Measurements from ENCODE around the gene NOXA1. TPM values are rescaled to one million over a fixed set of nuclear protein-coding genes. Genes with fewer than 3 reads are reported as not detected.
A peak's percentile ranks its signal among the peaks of the same experiment; 100 is the strongest.

NOXA1 gene
- total and polyA plus RNA-seq, 2 of the 8 experiments (the other 6 are each of a cell fraction or from before 2014, with no cell fraction given), result 0.34 to 0.91 TPM

DNA sequence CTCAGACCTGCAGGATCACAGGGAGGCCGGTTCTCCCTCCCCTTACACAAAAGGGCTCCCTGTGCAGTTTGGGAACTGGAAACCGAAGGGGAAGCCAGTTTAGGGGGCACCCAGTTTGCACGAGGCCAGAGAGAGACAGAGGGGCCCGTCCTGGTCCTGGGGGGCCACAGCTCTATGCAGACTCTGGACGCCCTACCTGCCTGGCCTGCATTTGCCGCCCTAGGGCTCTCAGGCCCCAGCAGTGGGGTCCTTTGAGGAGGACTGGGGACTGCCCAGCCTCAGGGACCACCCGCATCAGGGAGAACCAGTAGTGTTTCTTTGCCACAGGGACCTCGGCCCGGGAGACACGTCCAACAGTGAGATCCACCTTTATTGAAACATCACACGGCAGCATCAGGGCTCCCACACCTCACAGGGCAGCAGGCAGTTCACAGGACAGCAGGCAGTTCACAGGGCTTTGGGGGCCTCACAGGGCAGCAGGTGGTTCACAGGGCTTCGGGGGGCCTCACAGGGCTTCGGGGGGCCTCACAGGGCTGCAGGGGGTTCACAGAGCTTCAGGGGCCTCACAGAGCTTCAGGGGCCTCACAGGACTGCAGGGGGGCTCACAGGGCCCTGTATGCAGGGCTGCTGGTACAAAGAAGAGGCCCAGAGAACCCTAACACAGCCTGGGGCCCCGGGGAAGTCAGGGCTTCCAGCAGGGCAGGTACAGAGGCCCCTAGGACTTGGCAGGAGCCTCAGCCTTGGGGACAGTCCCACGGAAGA, 36.6 kb downstream of the NOXA1 start:
- no peak overlapping the region for H3K4ac ChIP-seq (replicated peaks; ENCODE audit: insufficient read length, low read depth, low read length)
- peak overlapping the region; percentile 30; the same call in 1 of the 2 replicates for H4K8ac ChIP-seq (ENCODE audit: extremely low read depth, insufficient read depth, low read length)
- H2BK20ac ChIP-seq (ENCODE audit: low read length), result no peak overlapping the region
- no peak overlapping the region; the same call in 1 of the 2 replicates for H3K18ac ChIP-seq (ENCODE audit: extremely low read depth, low read length)
- H3K36me3 ChIP-seq (ENCODE audit: control insufficient read depth in 2 of 4, insufficient read depth in 4 of 4, low read length in 3 of 4), result peaks cover 0 to 14% (median 7%) of the 10 kb centered on the region in 4 experiments; a peak in 6 of 8 replicates
- H3K14ac ChIP-seq (ENCODE audit: insufficient read length), result no peak overlapping the region
- H3K9ac ChIP-seq (replicated peaks in 1 of 4; ENCODE audit: extremely low read depth in 1 of 4, low read depth in 3 of 4, low read length in 3 of 4), result no peak overlapping the region; a peak in 1 of 7 replicates
- no peak for FAIRE-seq
- H3K79me1 ChIP-seq (ENCODE audit: low read depth, low read length), result peaks cover 3% of the 10 kb centered on the region; the same call in 1 of the 2 replicates
- no peak overlapping the region for H2BK120ac ChIP-seq (replicated peaks; ENCODE audit: low read depth, low read length)
- no peak overlapping the region; the same call in 1 of the 2 replicates for H2AFZ ChIP-seq (ENCODE audit: low read length)
- H3K27me3 ChIP-seq (replicated peaks in 1 of 4; ENCODE audit: control insufficient read depth in 3 of 4, extremely low read depth in 1 of 4, insufficient read depth in 3 of 4, low read length in 3 of 4), result peaks cover 0 to 19% (median 13%) of the 10 kb centered on the region in 4 experiments; a peak in 5 of 7 replicates
- H3K79me2 ChIP-seq (ENCODE audit: control insufficient read depth in 1 of 2, insufficient read depth in 2 of 2, low read length in 2 of 2), result no peaks in the 10 kb centered on the region; a peak in 1 of 4 replicates
- DNase-seq (ENCODE audit: low read depth in 1 of 2, low spot score in 2 of 2), result no peak
- peak overlapping the region; percentile 59 to 75; a peak in 3 of 4 replicates for H3K4me2 ChIP-seq (ENCODE audit: insufficient read depth in 1 of 2, low read depth in 2 of 2, low read length in 2 of 2)
- H2AK5ac ChIP-seq (ENCODE audit: low read depth, low read length), result no peak overlapping the region
- no peak overlapping the region for H4K5ac ChIP-seq (ENCODE audit: insufficient read length, low read depth, low read length)
- peaks cover 0 to 10% of the 10 kb centered on the region in 2 experiments for H4K20me1 ChIP-seq (replicated peaks in 1 of 2; ENCODE audit: control insufficient read depth in 1 of 2, insufficient read depth in 2 of 2, low read length in 2 of 2)
- peak overlapping the region; percentile 39; the same call in 1 of the 2 replicates for H2BK12ac ChIP-seq (ENCODE audit: low read depth, low read length)
- H3K4me3 ChIP-seq (ENCODE audit: extremely low read depth in 1 of 4, insufficient read depth in 2 of 4, low read depth in 3 of 4, low read length in 4 of 4), result peak overlapping the region in 3 of 4 experiments; percentile 4 to 89 (median 14); a peak in 3 of 8 replicates
- H2BK15ac ChIP-seq (ENCODE audit: low read length), result peak overlapping the region; percentile 72; the same call in 1 of the 2 replicates
- ChIA-PET CTCF (ENCODE audit: partially characterized antibody) (interaction anchor here (0.7 kb wide), 1 partner anchor 14 kb away, joined by 3 read pairs; no protein-coding TSS in a partner anchor), POLR2A (ENCODE audit: partially characterized antibody) (no interaction called here)
- TF ChIP-seq TAF7 (optimal IDR thresholded peaks at IDR 0.05; ENCODE audit: borderline replicate concordance, low read depth, low read length) (no peak), TBP (IDR thresholded peaks at IDR 0.05; ENCODE audit: low read depth, low read length) (no peak), PHF8 (conservative IDR thresholded peaks at IDR 0.05; ENCODE audit: low read depth, low read length) (no peak), BRCA1 (IDR thresholded peaks at IDR 0.05; ENCODE audit: low read depth, low read length) (no peak)
- no peak overlapping the region for H3K23ac ChIP-seq (ENCODE audit: insufficient read length)
- no peak overlapping the region for H3K56ac ChIP-seq (replicated peaks; ENCODE audit: insufficient read length, low read depth, low read length)
- peaks cover 0 to 22% (median 13%) of the 10 kb centered on the region in 4 experiments; a peak in 6 of 7 replicates for H3K4me1 ChIP-seq (replicated peaks in 1 of 4; ENCODE audit: control insufficient read depth in 3 of 4, insufficient read depth in 4 of 4, low read length in 3 of 4)
- 57% methylated on average over 14 of the region's 15 CpGs; no CpG with 5 or more reads in 1 of the 2 experiments for WGBS, 2 experiments (ENCODE audit: extremely low coverage in 1 of 2, insufficient coverage in 1 of 2, insufficient read length in 1 of 2, insufficient replicate concordance in 2 of 2, low coverage in 1 of 2, low lambda C conversion rate in 2 of 2, missing lambda C conversion rate in 1 of 2)
- H3K23me2 ChIP-seq (ENCODE audit: low read depth, low read length), result peaks cover 8% of the 10 kb centered on the region; the same call in 1 of the 2 replicates
- H2BK5ac ChIP-seq (ENCODE audit: low read depth, low read length), result no peak overlapping the region
- H3K9me3 ChIP-seq (ENCODE audit: insufficient read depth in 2 of 2, low read depth in 1 of 2, low read length in 1 of 2), result no peaks in the 10 kb centered on the region; a peak in 1 of 4 replicates
- H3K27ac ChIP-seq (ENCODE audit: low read depth, low read length), result no peak overlapping the region
- no peak overlapping the region for H4K91ac ChIP-seq (replicated peaks; ENCODE audit: insufficient read length, low read length)
